ENCODE data around the gene TCF3.
A peak's percentile ranks its signal among the peaks of the same experiment; 100 is the strongest.

Gene TCF3

DNA sequence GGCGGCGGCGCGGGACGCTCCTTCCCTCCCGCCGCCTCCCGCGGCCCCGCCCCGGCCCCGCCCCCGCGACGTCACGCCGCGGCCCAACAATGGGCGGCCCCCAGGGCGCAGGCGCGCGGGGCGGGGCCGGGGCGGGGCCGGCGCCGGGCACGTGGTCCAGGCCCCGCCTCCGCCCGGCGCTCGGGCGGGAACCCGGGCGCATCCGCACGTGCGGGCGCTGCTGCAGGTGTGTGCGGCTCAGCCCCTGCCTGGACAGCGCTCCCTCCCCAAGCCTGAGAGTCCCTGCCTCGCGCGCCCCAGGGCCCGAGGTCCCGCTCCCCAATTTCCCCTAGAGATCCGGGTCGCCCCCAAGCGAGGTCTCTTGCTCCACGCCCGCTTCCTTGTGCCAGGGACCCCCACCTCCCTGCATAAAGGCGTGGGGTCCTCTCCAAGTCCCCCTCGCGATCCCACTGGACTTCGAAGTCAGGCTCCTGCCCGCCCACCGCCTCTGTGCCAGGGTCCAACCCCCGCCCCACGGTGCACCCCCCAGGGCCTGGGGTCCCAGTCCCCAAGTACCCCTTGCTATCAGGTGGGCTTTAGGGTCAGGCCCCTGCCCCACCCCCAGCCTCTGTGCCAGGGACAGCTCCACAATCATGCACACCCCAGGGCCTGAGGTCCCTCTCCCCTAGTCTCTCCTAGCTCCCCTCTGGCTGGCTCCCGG lies 83.9 kb downstream of the TCF3 start, which contains the start of gene MEX3D:
MEX3D (minus strand) TSS at position 6 of the 700 bp plus-strand sequence. CDS start 267 bp downstream, outside the sequence.
- ChIA-PET CTCF (interaction anchor here (1.4 kb wide), 1 partner anchor 22 kb away, joined by 3 read pairs; no protein-coding TSS in a partner anchor), POLR2A (no interaction called here)
- peak; percentile 99 for DNase-seq (ENCODE audit: extremely low spot score)
- TF ChIP-seq, protein P1, sequence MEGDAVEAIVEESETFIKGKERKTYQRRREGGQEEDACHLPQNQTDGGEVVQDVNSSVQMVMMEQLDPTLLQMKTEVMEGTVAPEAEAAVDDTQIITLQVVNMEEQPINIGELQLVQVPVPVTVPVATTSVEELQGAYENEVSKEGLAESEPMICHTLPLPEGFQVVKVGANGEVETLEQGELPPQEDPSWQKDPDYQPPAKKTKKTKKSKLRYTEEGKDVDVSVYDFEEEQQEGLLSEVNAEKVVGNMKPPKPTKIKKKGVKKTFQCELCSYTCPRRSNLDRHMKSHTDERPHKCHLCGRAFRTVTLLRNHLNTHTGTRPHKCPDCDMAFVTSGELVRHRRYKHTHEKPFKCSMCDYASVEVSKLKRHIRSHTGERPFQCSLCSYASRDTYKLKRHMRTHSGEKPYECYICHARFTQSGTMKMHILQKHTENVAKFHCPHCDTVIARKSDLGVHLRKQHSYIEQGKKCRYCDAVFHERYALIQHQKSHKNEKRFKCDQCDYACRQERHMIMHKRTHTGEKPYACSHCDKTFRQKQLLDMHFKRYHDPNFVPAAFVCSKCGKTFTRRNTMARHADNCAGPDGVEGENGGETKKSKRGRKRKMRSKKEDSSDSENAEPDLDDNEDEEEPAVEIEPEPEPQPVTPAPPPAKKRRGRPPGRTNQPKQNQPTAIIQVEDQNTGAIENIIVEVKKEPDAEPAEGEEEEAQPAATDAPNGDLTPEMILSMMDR (IDR thresholded peaks at IDR 0.05; ENCODE audit: control extremely low read depth, extremely low read depth, low read depth, missing control alignments), result no peak

DNA sequence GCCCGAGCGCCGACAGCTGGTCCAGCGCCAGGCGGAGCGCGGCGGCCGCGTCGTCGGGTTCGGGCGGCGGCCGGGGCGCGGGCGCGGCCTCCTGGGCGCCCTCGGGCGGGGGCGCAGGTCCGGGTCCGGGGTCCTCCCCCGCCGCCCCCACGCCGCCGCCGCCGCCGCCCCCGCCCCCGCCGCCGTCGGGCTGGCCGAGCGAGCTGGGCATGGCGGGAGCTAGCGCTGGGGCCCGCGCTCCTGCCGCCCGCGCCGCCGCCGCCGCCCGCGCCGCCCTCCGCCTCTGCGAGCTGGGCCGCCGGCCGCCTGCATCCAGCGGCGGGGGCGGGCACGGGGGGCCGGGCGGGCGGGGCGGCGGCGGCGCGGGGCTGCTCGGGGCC lies 84.6 kb downstream of the TCF3 start:
- no peak for DNase-seq (ENCODE audit: extremely low spot score)
- ChIA-PET POLR2A (no interaction called here), CTCF (interaction anchor here (1.4 kb wide), 1 partner anchor 22 kb away, joined by 3 read pairs; no protein-coding TSS in a partner anchor)
- TF ChIP-seq, protein P1 (IDR thresholded peaks at IDR 0.05; ENCODE audit: control extremely low read depth, extremely low read depth, low read depth, missing control alignments), result no peak

DNA sequence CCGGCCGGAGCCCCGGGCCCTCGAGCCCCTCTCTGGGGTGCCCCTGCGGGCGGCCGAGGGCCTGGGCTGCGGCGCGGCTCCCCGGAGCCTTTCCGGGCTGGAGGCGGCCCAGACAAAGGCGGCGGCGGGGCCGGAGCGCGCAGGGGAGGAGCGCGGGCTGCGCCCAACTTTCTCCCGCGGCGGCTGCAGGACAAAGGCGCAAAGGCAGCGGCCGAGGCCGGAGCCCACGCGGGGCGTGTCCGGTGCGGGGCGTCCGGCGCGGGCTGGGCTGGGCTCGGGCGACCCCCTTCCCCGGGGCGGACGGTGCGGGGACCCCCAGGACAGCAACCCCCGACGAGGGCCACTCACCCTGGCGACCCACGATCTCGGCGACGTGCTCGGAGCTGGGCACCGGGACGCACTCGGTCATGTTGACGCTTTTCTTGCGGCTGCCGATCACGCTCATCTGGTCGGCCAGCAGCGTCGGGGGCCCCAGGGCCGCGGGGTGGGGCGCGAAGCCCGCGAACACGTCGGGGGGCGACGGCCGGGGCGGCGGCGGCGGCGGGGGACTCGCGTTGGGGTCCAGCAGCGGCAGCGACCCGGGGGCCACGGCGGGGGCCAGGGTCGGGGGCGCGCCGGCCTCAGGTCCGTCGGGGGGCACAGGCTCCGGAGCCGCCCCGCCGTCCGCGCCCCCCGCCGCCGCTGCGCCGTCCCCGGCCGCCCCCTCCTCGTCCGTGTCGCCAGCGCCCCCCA lies 85.1 kb downstream of the TCF3 start:
- TF ChIP-seq, protein P1 (IDR thresholded peaks at IDR 0.05; ENCODE audit: control extremely low read depth, extremely low read depth, low read depth, missing control alignments), result no peak
- ChIA-PET CTCF (interaction anchor here (1.4 kb wide), 1 partner anchor 21 kb away, joined by 3 read pairs; no protein-coding TSS in a partner anchor), POLR2A (no interaction called here)
- DNase-seq (ENCODE audit: extremely low spot score), result no peak

DNA sequence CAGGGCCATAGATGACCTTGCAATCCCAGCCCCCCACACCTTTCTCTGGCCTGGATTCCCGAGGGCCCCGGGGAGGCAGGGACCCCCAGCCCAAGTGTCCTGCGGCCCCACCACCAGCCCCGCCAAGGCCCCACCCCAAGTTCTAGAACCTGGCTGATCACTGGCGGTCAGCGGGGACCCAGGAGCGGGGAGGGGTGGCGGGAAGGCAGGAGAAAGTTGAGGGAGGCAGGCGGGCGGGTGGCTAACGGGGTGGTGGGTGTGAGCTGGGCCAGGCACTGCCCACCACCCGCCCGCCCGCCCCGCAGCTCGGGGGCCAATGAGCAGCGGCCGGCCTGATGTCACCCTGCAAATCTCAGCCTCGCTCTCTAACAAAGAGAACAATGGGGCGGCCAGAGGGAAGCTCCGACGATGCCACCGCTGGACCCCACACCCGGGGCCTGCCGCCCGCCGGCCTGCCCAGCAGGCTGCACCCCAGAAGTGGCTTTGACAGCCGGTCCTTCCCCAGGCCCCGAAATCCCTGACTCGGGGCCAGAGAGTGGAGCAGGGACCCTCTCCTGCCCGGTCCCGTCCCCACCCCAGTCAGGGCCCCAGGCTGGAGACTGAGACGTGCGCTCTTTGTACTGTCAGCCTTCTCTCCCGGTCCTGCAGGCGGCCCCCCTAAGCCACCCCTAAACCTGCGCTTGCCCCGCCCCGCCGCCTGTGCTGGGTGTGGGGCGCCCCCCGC lies 85.9 kb downstream of the TCF3 start:
- TF ChIP-seq, protein P1 (IDR thresholded peaks at IDR 0.05; ENCODE audit: control extremely low read depth, extremely low read depth, low read depth, missing control alignments), result no peak
- CTCF ChIA-PET, result interaction anchor here (1.4 kb wide), 1 partner anchor 20 kb away, joined by 3 read pairs; no protein-coding TSS in a partner anchor

DNA sequence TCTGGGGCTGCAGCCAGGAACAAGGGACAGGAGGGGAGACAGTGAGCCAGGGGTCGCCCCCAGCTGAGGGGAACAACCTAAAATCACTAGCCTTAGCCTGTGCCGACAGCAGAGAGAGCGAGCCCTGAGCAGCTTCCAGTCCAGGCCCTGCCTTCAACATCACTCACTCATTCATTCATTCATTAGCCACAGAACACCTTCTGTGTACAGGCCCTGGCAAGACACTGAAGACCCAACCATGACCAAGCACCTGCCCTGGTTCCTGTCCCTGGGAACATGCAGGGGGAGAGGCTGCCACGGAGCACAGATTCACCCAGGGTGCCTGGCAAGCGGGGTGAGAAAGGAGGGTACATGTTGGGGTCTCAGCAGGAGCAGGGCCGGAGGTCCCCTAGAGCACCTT lies 89.2 kb downstream of the TCF3 start:
- POLR2A ChIA-PET, result no interaction called here
- TF ChIP-seq, protein P1 (IDR thresholded peaks at IDR 0.05; ENCODE audit: control extremely low read depth, extremely low read depth, low read depth, missing control alignments), result no peak
- DNase-seq (ENCODE audit: extremely low spot score), result no peak
- CTCF ChIA-PET, result interaction anchor here (1.5 kb wide), 1 partner anchor 18 kb away, joined by 3 read pairs; no protein-coding TSS in a partner anchor

More for the DNA sequence above, 85.9 kb downstream of the TCF3 start:
- POLR2A ChIA-PET, result no interaction called here
- DNase-seq (ENCODE audit: extremely low spot score), result no peak

DNA sequence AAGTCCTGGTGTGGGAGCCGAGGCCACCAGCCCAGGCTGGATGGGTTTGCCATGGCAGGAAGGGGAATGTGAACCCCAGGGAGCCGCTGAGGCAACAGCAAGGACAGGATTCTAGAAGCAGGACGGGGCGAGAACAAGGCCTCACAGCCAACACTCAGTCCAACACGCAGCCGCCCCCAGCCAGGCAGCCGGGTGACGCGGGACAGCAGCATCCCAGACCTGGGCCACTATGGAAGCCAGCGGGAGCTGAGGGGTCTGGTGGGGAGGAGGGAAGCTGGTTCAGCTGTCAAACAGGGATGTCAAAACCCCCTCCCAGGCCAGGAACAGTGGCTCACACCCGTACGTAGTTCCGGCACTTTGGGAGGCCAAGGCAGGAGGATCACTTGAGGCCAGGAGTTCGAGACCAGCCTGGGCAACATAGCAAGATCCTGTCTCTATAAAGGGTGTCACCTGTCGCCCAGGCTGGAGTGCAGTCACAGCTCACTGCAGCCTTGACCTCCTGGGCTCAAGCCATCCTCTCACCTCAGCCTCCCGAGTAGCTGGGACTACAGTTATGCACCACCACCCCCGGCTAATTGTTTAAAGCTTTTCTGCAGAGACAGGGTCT lies 91.1 kb downstream of the TCF3 start:
- no peak for DNase-seq (ENCODE audit: extremely low spot score)
- POLR2A ChIA-PET, result no interaction called here
- TF ChIP-seq, protein P1 (IDR thresholded peaks at IDR 0.05; ENCODE audit: control extremely low read depth, extremely low read depth, low read depth, missing control alignments), result no peak
- CTCF ChIA-PET, result interaction anchor here (3.2 kb wide), 1 partner anchor 15 kb away, joined by 16 read pairs; no protein-coding TSS in a partner anchor
